GM03348 (cell line): ENCODE measurements around the gene HCFC1.
A peak's percentile ranks its signal among the peaks of the same experiment; 100 is the strongest.

ENCODE experiments used
- DNase-seq: peaks from one replicate; pipeline ENCODE4 v3.0.0; 2012; ENCODE audit warnings: low spot score

Gene HCFC1

GRCh38 chrX:153938226-153938786, 33.3 kb downstream of the HCFC1 start:
- DNase-seq: no peak

- no peak for DNase-seq
Measured at GRCh38 chrX:153937056-153937455, 34.6 kb downstream of the HCFC1 start.

- no peak for DNase-seq
Measured at GRCh38 chrX:153935326-153935851, 36.2 kb downstream of the HCFC1 start.

- DNase-seq: peak; percentile 94
Measured at GRCh38 chrX:153934762-153935325, 36.8 kb downstream of the HCFC1 start, which contains the start of gene NAA10. Gene NAA10 (minus strand): TSS chrX:153935037. CDS start chrX:153934904, 133 bp downstream.

- DNase-seq: no peak
Measured at GRCh38 chrX:153934148-153934761, 37.4 kb downstream of the HCFC1 start.

GRCh38 chrX:153933748-153934147, 37.9 kb downstream of the HCFC1 start:
- DNase-seq: peak; percentile 27

GRCh38 chrX:153932220-153932915, 39.2 kb downstream of the HCFC1 start:
- no peak for DNase-seq

GRCh38 chrX:153931748-153932147, 39.9 kb downstream of the HCFC1 start:
- no peak for DNase-seq

- DNase-seq: no peak
Measured at GRCh38 chrX:153931151-153931550, 40.5 kb downstream of the HCFC1 start.

GRCh38 chrX:153930011-153930910, 41.4 kb downstream of the HCFC1 start:
- no peak for DNase-seq

GRCh38 chrX:153929576-153929975, 42.0 kb downstream of the HCFC1 start:
- DNase-seq: no peak

- no peak for DNase-seq
Measured at GRCh38 chrX:153928846-153929245, 42.8 kb downstream of the HCFC1 start.

GRCh38 chrX:153927922-153928760, 43.5 kb downstream of the HCFC1 start:
- DNase-seq: peak; percentile 95

GRCh38 chrX:153927672-153927921, 44.0 kb downstream of the HCFC1 start:
- DNase-seq: peak; percentile 14

- peak; percentile 20 for DNase-seq
Measured at GRCh38 chrX:153926858-153927671, 44.6 kb downstream of the HCFC1 start.

- DNase-seq: no peak
Measured at GRCh38 chrX:153926552-153926857, 45.1 kb downstream of the HCFC1 start.

- no peak for DNase-seq
Measured at GRCh38 chrX:153925739-153926551, 45.7 kb downstream of the HCFC1 start, which contains the start of gene ARHGAP4. Gene ARHGAP4 (minus strand): TSS chrX:153926264. CDS start chrX:153926202, 62 bp downstream.

GRCh38 chrX:153925387-153925738, 46.3 kb downstream of the HCFC1 start:
- DNase-seq: no peak

- peak; percentile 37 for DNase-seq
Measured at GRCh38 chrX:153924149-153924861, 47.3 kb downstream of the HCFC1 start.
